ENCODE measurements around the gene OR51B2.

DNA sequence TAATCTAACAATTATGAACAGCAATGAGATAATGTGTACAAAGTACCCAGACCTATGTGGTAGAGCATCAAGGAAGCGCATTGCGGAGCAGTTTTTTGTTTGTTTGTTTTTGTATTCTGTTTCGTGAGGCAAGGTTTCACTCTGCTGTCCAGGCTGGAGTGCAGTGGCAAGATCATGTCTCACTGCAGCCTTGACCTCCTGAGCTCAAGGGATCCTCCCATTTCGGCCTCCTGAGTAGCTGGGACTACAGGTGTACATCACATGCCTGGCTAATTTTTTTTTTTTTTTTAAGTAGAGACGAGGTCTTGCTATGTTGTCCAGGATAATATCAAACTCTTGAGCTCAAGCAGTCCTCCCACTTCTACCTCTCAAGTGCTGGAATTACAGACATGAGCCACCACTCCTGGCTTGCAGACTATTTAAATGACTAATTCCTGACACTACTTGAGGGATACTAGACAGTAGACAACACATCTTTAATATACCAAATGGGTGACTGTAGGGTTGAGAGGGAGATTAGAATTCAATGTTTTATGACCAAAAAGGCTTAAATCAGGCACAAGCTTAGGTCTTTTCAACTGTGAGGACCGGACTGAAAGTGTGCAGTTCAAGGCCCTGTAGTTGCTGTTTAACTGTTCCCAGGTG is 35.1 kb downstream of the OR51B2 start:
- TF ChIP-seq, protein P1, sequence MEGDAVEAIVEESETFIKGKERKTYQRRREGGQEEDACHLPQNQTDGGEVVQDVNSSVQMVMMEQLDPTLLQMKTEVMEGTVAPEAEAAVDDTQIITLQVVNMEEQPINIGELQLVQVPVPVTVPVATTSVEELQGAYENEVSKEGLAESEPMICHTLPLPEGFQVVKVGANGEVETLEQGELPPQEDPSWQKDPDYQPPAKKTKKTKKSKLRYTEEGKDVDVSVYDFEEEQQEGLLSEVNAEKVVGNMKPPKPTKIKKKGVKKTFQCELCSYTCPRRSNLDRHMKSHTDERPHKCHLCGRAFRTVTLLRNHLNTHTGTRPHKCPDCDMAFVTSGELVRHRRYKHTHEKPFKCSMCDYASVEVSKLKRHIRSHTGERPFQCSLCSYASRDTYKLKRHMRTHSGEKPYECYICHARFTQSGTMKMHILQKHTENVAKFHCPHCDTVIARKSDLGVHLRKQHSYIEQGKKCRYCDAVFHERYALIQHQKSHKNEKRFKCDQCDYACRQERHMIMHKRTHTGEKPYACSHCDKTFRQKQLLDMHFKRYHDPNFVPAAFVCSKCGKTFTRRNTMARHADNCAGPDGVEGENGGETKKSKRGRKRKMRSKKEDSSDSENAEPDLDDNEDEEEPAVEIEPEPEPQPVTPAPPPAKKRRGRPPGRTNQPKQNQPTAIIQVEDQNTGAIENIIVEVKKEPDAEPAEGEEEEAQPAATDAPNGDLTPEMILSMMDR (IDR thresholded peaks at IDR 0.05; ENCODE audit: low read depth, low read length, poor library complexity, severe bottlenecking), result no peak
- no peak for TF ChIP-seq EZH2phosphoT487 (IDR thresholded peaks at IDR 0.05; ENCODE audit: borderline replicate concordance, low read length)

Data from DOHH2 (cell line).